Colonic mucosa (tissue), 4 donors: Measurements from ENCODE around the gene ALDH6A1. TPM values are rescaled to one million over a fixed set of nuclear protein-coding genes. Genes with fewer than 3 reads are reported as not detected.
A peak's percentile ranks its signal among the peaks of the same experiment; 100 is the strongest.

Source experiments
- DNase-seq: peaks from one replicate; pipeline ENCODE4 v3.0.0-alpha.2; 2020
- H3K27ac ChIP-seq: fragments of 200-600 bp; one replicate; pipeline ENCODE4 v1.8.0; 2021
- H3K27me3 ChIP-seq: fragments of 200-600 bp; one replicate; pipeline ENCODE4 v1.8.0; 2021
- H3K36me3 ChIP-seq: fragments of 200-600 bp; one replicate; pipeline ENCODE4 v1.8.0; 2021
- H3K4me1 ChIP-seq: fragments of 200-600 bp; one replicate; pipeline ENCODE4 v1.8.0; 2021; ENCODE audit warnings: mild to moderate bottlenecking
- H3K4me3 ChIP-seq: fragments of 200-600 bp; one replicate; pipeline ENCODE4 v1.8.0; 2021
- H3K9ac ChIP-seq, 2 donors: one replicate each; pipeline ENCODE4 v1.7.0; 2013; ENCODE audit warnings: control low read depth in 2 of 2, low read depth in 2 of 2, low read length in 2 of 2
- H3K9me3 ChIP-seq: fragments of 200-600 bp; one replicate; pipeline ENCODE4 v1.8.0; 2021
- intact Hi-C: fragments of 100-400 bp; cut with DNase I; formaldehyde crosslinking; loops from one replicate; pipeline ENCODE4 v1.14.1; 2022
- total RNA-seq, 2 donors: library from RNA; stranded (reverse); fragmentation: NEBNext Ultra II Directional in 1 of 2; extraction: Animal tissue kit (Norgen Biotek cat#: 25700) in 1 of 2; gene quantifications; one replicate each; pipeline ENCODE4 v1.2.1, GENCODE V29; 2021
- TF ChIP-seq, protein P1 (sequence below): fragments of 200-600 bp; IDR thresholded peaks from one replicate; pipeline ENCODE4 v1.8.0; 2022; ENCODE audit warnings: antibody characterized with exemption, mild to moderate bottlenecking
- donor health status: healthy.
- donor health status: DM: no; HTN: no; CAD: no.
- donor health status: DM: no; HTN: no; CAD: no.

Gene ALDH6A1
- total RNA-seq, 2 donors from 2014 or later, result 29.6 to 47.9 TPM

DNA sequence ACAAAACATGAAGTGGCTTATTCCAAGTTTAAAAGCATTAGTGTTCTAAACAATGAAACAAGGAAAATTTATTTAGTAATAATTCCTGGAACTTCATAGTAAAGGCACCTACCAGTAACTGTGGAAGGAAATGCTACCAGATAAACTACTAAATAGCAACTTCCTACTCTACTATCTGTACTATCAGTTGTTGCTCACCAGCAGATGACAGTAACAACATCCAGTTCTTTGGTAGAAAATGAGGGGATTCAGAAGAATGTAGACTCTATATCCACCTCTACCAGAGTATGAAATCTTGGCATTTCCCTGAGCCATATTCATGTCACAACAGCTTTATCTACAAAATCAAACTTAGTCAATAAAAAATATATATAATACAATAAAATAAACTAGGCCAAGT, 68.3 kb downstream of the ALDH6A1 start:
- H3K9me3 ChIP-seq, result no peaks in the 10 kb centered on the region
- no peaks in the 10 kb centered on the region for H3K27me3 ChIP-seq
- TF ChIP-seq, protein P1, sequence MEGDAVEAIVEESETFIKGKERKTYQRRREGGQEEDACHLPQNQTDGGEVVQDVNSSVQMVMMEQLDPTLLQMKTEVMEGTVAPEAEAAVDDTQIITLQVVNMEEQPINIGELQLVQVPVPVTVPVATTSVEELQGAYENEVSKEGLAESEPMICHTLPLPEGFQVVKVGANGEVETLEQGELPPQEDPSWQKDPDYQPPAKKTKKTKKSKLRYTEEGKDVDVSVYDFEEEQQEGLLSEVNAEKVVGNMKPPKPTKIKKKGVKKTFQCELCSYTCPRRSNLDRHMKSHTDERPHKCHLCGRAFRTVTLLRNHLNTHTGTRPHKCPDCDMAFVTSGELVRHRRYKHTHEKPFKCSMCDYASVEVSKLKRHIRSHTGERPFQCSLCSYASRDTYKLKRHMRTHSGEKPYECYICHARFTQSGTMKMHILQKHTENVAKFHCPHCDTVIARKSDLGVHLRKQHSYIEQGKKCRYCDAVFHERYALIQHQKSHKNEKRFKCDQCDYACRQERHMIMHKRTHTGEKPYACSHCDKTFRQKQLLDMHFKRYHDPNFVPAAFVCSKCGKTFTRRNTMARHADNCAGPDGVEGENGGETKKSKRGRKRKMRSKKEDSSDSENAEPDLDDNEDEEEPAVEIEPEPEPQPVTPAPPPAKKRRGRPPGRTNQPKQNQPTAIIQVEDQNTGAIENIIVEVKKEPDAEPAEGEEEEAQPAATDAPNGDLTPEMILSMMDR, result no peak
- no peak overlapping the region for H3K4me3 ChIP-seq
- no peaks in the 10 kb centered on the region for H3K36me3 ChIP-seq
- DNase-seq, result no peak
- intact Hi-C loops, result no loop called here
- H3K4me1 ChIP-seq, result no peaks in the 10 kb centered on the region
- H3K9ac ChIP-seq, result no peak overlapping the region
- no peak overlapping the region for H3K27ac ChIP-seq

DNA sequence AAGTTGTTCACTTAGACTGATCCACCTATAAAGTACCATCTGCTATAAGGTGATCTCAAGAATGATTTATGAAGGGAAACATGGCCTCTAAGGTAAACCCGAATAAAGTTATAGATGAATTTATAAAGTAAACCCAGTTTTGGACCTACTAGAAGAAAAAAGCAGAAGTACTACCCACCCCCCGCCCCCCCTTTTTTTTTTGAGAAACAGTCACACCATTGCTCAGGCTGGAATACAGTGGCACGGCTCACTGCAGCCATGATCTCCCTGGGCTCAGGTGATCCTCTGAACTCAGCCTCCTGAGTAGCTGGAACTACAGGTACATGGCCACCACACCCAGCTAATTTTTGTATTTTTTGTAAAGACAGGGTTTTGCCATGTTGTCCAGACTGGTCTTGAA, 69.1 kb downstream of the ALDH6A1 start:
- DNase-seq, result no peak
- H3K9me3 ChIP-seq, result no peaks in the 10 kb centered on the region
- no peaks in the 10 kb centered on the region for H3K4me1 ChIP-seq
- no peak overlapping the region for H3K9ac ChIP-seq
- H3K36me3 ChIP-seq, result no peaks in the 10 kb centered on the region
- H3K27ac ChIP-seq, result no peak overlapping the region
- intact Hi-C loops, result no loop called here
- H3K27me3 ChIP-seq, result no peaks in the 10 kb centered on the region
- H3K4me3 ChIP-seq, result no peak overlapping the region
- TF ChIP-seq, protein P1, result no peak

DNA sequence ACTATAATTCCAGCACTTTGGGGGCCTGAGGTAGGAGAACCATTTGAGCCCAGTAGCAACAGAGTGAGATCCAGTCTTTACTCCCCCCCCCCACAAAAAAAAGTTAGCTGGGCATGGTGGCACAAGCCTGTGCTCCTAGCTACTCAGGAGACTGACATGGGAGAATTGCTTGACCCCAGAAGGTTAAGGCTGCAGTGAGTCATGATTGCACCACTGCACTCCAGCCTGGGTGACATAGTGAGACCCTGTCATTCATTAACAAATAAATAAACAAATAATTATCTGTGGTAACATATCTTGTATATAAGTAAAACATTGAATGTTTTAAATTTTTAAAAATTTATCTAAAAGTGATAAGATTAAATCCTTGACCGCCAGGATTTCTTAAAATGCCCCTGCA, 70.0 kb downstream of the ALDH6A1 start:
- TF ChIP-seq, protein P1, result no peak
- Histone ChIP-seq H3K9ac (no peak overlapping the region), H3K27ac (no peak overlapping the region), H3K4me1 (no peaks in the 10 kb centered on the region), H3K27me3 (no peaks in the 10 kb centered on the region), H3K36me3 (no peaks in the 10 kb centered on the region), H3K9me3 (no peaks in the 10 kb centered on the region), H3K4me3 (no peak overlapping the region)
- no peak for DNase-seq
- intact Hi-C loops, result no loop called here

DNA sequence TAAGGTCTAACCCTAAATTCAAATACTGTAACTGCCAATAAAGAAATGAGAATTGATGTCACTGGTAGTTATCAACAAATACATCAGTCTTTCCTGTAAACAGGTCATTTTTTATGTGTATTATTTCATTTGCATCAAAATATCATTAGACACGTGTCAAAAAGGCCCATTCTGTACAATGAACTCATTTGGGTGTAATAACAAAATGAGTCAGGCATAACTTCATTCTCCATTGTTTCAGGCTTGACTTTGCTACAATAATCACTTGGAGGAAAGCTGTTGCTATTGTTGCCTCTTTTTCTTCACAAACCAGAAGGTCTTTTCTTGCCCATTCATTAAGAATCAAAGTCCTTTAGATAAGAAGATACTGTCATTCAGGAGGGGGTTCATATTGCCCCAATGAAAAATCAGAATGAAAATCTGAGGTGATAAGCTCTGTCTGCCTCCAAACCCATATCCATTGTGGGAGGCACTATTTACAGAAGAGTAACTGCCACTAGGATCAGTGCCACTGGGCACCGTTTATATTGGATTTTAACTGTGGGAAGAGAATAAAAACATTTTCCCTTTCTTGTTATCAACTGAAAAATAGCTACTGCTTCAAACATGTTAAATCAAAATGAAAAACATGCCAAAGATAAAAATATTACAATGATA, 75.3 kb downstream of the ALDH6A1 start:
- Histone ChIP-seq H3K9me3 (no peaks in the 10 kb centered on the region), H3K4me3 (no peak overlapping the region), H3K9ac (peak overlapping the region in 1 of 2 donors; percentile 34), H3K27ac (no peak overlapping the region), H3K36me3 (no peaks in the 10 kb centered on the region), H3K4me1 (no peaks in the 10 kb centered on the region), H3K27me3 (no peaks in the 10 kb centered on the region)
- intact Hi-C loops, result no loop called here
- TF ChIP-seq, protein P1, result no peak
- DNase-seq, result no peak

Other genes starting within 250 kb of the ALDH6A1 start
- gene PTGR2, start 232.6 kb downstream of the ALDH6A1 start, total RNA-seq, result 10 to 100 TPM in 1 of 2 donors, 1 to 10 TPM in 1; 8.8 to 20.9 TPM
- gene ZNF410, start 197.6 kb downstream of the ALDH6A1 start, total RNA-seq, result 10 to 100 TPM; 37.8 to 38.7 TPM
- 1 to 10 TPM; 3.0 to 5.6 TPM for gene FAM161B, start 134.4 kb downstream of the ALDH6A1 start, total RNA-seq
- 10 to 100 TPM; 21.6 to 23.5 TPM for gene COQ6, start 134.2 kb downstream of the ALDH6A1 start, total RNA-seq
- 100 to 1,000 TPM; 130 to 153 TPM for gene ENTPD5, start 65.2 kb downstream of the ALDH6A1 start, total RNA-seq
- 1 to 10 TPM; 1.4 to 2.8 TPM for gene BBOF1, start 65.1 kb downstream of the ALDH6A1 start, total RNA-seq
- 1 to 10 TPM; 3.5 to 7.5 TPM for gene LIN52, start 503 bp upstream of the ALDH6A1 start, total RNA-seq
- not detected for gene VSX2, start 155.0 kb upstream of the ALDH6A1 start, total RNA-seq
- gene ABCD4, start 218.5 kb upstream of the ALDH6A1 start, total RNA-seq, result 10 to 100 TPM; 46.2 to 46.6 TPM